HG02943 (cell line): ENCODE results near the gene FBXW11.
"Not testable (repeated sequence)": the region's sequence is repeated elsewhere in the genome, so short reads cannot be mapped to it uniquely, and the experiment has no call there.

ENCODE experiments used
- ATAC-seq: cut with Tn5 transposase; IDR thresholded peaks from one replicate; pipeline ENCODE4 v1.9.1; 2021; ENCODE audit warnings: mild to moderate bottlenecking, low read depth, moderate library complexity; ENCODE audit not compliant: unreplicated experiment

FBXW11 gene

GRCh38 chr5:171956887-171957495 lies 49.4 kb downstream of the FBXW11 start:
- no peak for ATAC-seq

- no peak for ATAC-seq
These were observed 50.1 kb downstream of the FBXW11 start for GRCh38 chr5:171956314-171956713.

GRCh38 chr5:171955761-171956160 lies 50.7 kb downstream of the FBXW11 start:
- no peak for ATAC-seq

- ATAC-seq, result no peak
These were observed 51.7 kb downstream of the FBXW11 start for GRCh38 chr5:171954721-171955120.

GRCh38 chr5:171953860-171954701 lies 52.4 kb downstream of the FBXW11 start:
- no peak for ATAC-seq

GRCh38 chr5:171952021-171952420 lies 54.4 kb downstream of the FBXW11 start:
- ATAC-seq, result no peak

GRCh38 chr5:171951218-171951617 lies 55.2 kb downstream of the FBXW11 start:
- ATAC-seq, result no peak

- no peak for ATAC-seq
These were observed 60.2 kb downstream of the FBXW11 start for GRCh38 chr5:171946000-171946781.

GRCh38 chr5:171945476-171945875 lies 61.0 kb downstream of the FBXW11 start:
- ATAC-seq, result no peak

- ATAC-seq, result no peak
These were observed 61.4 kb downstream of the FBXW11 start for GRCh38 chr5:171945066-171945465.

GRCh38 chr5:171942112-171942516 lies 64.3 kb downstream of the FBXW11 start:
- not testable (repeated sequence) for ATAC-seq

- ATAC-seq, result not testable (repeated sequence)
These were observed 64.8 kb downstream of the FBXW11 start for GRCh38 chr5:171941675-171942074.

GRCh38 chr5:171941275-171941674 lies 65.2 kb downstream of the FBXW11 start:
- not testable (repeated sequence) for ATAC-seq

- no peak for ATAC-seq
These were observed 66.5 kb downstream of the FBXW11 start for GRCh38 chr5:171939951-171940350.

- ATAC-seq, result no peak
These were observed 68.1 kb downstream of the FBXW11 start for GRCh38 chr5:171938358-171938757.

GRCh38 chr5:171937351-171937750 lies 69.1 kb downstream of the FBXW11 start:
- no peak for ATAC-seq

- ATAC-seq, result no peak
These were observed 71.9 kb downstream of the FBXW11 start for GRCh38 chr5:171934586-171934985.

- no peak for ATAC-seq
These were observed 75.3 kb downstream of the FBXW11 start for GRCh38 chr5:171931163-171931562.

- ATAC-seq, result no peak
These were observed 79.0 kb downstream of the FBXW11 start for GRCh38 chr5:171927345-171927941.

- peak; percentile 74 for ATAC-seq
These were observed 80.1 kb downstream of the FBXW11 start for GRCh38 chr5:171926311-171926710.
